ENCODE results near the gene PIP5KL1.

PIP5KL1 gene

GRCh38 chr9:127928676-127929624, 1.6 kb downstream of the PIP5KL1 start:
- DNase-seq: no peak

- no peak for DNase-seq
These were observed 2.4 kb downstream of the PIP5KL1 start for GRCh38 chr9:127927988-127928675.

GRCh38 chr9:127927201-127927987, 3.2 kb downstream of the PIP5KL1 start:
- no peak for DNase-seq

GRCh38 chr9:127926906-127927200, 3.7 kb downstream of the PIP5KL1 start:
- DNase-seq: no peak

- no peak for DNase-seq
These were observed 4.3 kb downstream of the PIP5KL1 start for GRCh38 chr9:127925959-127926905.

GRCh38 chr9:127924736-127925444, 5.7 kb downstream of the PIP5KL1 start:
- no peak for DNase-seq

GRCh38 chr9:127923771-127924170, 6.8 kb downstream of the PIP5KL1 start:
- no peak for DNase-seq

GRCh38 chr9:127923046-127923445, 7.5 kb downstream of the PIP5KL1 start:
- no peak for DNase-seq

- no peak for DNase-seq
These were observed 8.9 kb downstream of the PIP5KL1 start for GRCh38 chr9:127921557-127922120.

- DNase-seq: no peak
These were observed 9.8 kb downstream of the PIP5KL1 start for GRCh38 chr9:127920794-127921193.

- DNase-seq: peak; percentile 69
These were observed 11.2 kb downstream of the PIP5KL1 start for GRCh38 chr9:127919253-127919815.

- no peak for DNase-seq
These were observed 12.1 kb downstream of the PIP5KL1 start for GRCh38 chr9:127918183-127919107.

- no peak for DNase-seq
These were observed 13.0 kb downstream of the PIP5KL1 start for GRCh38 chr9:127917603-127918002.

- DNase-seq: peak; percentile 68
These were observed 13.6 kb downstream of the PIP5KL1 start, which contains the start of gene ST6GALNAC4 for GRCh38 chr9:127916720-127917581. Gene ST6GALNAC4, minus strand, starts transcription at chr9:127917041. Its CDS starts 622 bp downstream, at chr9:127916419.

- no peak for DNase-seq
These were observed 14.5 kb downstream of the PIP5KL1 start for GRCh38 chr9:127915801-127916719.

- no peak for DNase-seq
These were observed 15.2 kb downstream of the PIP5KL1 start for GRCh38 chr9:127915325-127915752.

- DNase-seq: no peak
These were observed 16.9 kb downstream of the PIP5KL1 start for GRCh38 chr9:127913682-127914081.
